Left renal pelvis (tissue), 4 donors: ENCODE measurements around the gene SYNJ2. TPM values are rescaled to one million over a fixed set of nuclear protein-coding genes. Genes with fewer than 3 reads are reported as not detected.

Experiments used
- DNase-seq, 4 donors: peaks; one replicate each; pipeline ENCODE4 v3.0.0-alpha.2; 2013; ENCODE audit warnings: low read depth in 4 of 4, low spot score in 3 of 4
- polyA plus RNA-seq, 4 donors: library from polyadenylated mRNA; unstranded; fragments of 120-200 nt; gene quantifications; one replicate each; pipeline ENCODE4 v1.2.1, GENCODE V29; 2013; ENCODE audit not compliant: insufficient read length in 4 of 4

Gene SYNJ2
- polyA plus RNA-seq, 4 donors = 8.0 to 11.3 (median 10.8) TPM

DNA sequence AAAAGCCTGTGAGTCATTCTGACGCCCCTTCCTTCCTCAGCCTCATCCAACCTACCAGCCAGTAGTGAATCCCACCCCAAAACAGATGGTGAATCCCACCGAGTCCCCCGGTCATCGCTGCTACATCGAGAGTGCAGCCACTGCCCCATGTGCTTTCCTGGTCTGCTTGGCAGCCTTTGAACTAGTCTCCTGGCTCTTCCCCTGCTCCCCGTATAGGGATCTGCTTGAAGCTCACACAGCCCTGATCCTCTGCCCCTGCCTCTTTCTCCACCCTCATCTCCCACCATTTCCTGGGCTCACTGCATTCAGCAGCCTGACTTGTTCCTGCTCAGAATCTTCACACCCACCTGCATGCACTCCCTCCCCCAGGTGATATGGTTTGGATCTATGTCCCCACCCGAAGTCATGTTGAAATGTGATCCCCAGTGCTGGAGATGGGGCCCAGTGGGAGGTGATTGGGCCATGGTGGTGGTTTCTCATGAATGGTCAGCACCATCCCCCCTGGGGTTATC, 14.6 kb downstream of the SYNJ2 start:
- no peak for DNase-seq

DNA sequence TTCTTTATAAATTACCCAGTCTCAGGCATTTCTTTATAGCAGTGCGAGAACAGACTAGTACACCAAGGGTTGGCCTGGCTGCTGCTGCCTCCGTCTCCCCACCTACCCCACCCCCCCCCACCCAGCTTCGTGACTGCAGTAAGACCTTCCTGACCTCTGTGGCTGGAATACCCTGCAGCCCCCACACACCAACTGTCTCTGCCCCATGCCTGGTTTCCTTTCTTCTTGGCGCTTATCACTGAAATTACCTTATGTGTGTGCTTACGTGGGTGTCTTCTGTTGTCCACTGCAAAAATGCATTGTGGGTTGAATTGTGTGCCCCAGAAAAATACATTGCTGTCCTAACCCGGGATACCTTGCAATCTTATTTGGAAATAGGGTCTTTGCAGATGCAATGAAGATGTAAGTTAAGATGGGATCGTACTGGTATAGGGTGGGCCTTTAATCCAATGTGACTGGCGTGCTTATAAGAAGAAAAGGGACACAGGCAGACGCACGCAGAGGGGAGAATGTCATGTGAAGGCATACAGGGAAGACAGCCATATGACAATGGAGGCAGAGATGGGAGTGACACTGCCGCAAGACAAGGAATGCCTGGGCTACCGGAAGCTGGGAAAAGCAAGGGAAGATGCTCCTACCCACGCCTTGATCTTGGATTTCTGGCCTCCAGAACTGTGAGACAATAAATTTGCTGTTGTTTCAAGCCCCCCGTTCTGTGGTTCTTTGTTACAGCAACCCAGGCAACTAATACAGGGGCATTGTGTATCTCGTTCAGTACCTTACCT, 15.4 kb downstream of the SYNJ2 start:
- no peak for DNase-seq

DNA sequence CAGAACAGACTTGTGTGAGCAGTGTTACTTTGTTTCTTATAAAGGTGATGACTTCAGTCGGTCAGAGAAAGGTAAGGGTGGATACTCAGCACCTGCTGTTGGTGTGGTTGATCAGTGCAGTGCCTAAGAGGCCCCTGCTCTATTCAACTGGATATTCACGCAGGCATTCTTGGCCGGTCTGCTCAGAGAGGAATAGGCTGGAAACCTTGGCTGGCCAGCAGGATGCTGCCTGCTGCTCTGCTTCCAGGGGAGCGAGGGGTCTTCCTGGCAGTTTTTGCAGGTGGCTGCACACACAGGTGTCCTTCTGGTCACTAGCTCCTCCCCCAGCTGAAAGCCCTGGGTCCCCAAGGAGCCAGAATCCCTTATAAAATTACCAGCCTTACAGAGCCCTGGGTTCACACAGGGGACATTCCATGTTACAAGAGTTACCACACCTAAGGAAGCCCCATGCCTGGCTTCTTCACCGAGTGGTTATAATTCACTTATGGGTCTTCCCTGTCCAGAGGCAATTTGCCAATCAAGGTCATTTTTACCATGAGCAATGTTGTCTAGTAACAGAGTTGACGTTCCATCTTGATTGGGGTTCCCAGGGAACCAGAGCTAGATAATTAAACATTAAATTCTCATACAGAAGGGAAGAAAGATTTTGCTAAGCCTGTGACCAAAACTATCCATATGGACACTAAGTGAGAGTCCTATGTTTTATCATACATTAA, 16.4 kb downstream of the SYNJ2 start:
- no peak for DNase-seq

DNA sequence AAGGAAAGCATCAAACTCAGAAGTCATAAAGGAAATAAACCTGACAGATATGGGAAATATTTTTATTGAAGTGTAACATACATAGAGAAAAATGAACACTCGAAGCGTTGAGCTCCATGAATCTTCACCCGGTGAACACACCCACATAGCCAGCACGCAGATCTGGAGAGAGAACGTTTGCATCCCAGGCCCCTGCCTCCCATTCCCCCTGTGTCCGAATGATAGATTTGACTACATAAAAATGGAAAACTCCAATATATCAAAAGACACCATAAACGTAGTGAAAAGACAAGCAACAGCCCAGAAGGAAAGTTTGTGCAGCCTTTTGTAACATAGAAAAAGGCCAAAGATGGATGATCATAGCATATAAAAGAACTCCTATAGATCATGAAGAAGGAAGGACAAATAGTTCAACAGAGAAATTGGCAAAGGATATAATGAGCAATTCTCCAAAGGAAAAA, 17.1 kb downstream of the SYNJ2 start:
- DNase-seq = no peak

DNA sequence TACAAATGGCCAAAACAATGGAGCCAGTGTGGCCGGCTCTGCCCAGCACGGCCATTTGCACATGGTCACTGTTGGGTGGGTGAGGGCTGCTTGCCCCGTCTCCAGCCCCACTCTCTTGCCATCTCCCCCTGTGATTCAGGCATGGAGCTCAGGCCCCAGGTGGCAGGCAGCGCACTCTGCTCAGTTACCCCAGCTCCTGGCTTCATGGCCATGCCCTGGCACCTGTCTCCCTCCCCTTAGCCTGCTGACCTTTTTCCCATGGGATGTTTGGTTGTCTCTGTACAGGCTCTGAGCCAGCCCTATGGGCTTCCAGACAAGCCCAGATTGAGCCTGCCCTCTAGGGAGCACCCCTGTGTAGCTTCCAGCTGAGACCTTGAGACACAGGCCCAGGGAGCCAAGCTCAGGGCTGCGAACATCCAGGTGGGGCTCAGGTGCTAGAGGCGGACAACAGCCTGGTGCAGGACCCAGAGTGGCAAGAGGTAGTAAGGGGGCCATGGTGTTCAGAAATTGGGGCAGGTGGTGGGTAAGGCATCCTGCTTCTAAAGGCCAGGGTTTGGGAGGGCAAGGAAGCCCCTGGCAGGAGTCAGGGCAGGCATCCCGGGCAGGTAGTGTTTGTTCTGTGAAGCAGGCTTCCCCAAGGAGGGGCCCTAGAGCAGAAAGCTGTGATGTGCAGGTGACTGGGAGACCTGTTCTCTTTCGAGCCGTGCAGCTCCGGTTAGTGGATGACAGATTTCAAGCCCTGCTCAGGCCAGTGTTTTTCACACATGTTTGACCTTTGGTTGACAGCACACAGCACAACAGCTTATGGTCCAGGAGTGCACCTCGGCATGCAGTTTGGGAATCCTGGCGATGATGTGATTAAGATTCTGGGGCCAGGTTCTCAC, 17.7 kb downstream of the SYNJ2 start:
- DNase-seq = no peak

DNA sequence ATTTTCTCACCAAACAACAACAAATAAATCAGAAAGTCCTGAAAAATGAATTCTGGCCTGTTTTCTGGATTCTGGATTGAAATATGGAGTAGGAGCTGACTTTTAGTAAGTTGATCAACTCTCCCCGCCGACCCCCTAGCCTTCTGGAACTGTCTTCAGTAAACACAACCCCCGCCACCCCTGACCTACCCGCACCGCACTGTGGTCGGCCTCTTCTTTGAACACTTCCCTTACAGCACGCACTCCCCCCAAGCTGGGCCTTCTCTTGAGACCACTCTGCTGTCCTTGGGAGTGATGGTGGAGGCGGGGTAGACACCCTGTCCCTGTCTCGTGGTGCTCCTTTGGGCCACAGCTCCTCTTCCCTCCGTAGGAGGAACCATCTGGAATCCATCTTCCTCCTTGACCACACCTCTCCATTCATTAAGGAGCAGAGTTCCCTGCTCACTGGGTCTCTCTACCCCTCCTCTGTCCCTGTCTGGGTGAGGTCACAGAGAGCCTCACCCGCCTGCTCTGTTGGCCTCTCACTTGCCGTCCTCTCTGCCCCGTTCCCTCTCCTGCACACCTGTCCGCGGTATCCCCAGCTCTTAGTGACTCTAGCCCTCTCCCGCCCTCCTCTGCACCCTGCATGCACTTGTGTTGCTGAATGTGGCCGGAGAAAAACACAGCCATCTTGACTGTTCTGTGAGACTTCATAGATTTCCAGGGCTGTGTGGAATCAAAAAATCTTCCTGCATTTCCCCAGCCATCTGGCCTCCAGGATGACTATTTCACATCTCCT, 19.1 kb downstream of the SYNJ2 start:
- DNase-seq = no peak

DNA sequence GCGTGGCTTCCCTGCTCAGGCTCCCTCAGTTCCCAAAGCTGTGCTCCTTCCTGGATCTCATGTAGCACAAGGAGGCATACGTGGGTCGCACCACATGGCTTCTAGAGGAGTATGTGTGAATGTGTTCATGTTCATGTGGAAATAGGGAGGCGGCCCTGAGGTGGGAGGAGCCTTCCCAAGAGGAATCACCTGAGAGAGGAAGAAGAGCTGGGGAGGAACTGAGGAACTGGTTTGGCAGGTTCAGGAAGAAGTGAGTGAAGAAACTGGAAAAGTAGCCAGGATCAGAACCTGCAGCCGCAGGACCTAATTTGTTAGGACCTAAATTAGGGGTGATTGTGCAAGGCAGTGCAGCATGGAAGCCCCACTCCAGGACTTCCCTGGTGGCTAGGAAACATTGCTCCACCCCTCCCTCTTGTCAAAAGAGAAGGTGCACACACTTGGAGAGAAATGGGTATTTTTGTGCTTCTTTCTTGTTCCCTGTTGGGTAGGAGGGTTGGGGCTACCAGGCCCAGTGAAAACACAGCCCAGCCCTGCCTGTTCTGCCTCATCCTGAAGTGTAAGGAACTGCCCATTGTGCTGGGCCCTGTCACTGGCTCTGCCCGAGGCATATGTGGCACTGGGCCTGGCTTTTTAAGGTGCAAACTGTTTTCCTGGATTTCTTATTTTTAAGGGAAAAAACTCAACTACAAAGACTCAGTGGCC, 20.7 kb downstream of the SYNJ2 start:
- DNase-seq = no peak

DNA sequence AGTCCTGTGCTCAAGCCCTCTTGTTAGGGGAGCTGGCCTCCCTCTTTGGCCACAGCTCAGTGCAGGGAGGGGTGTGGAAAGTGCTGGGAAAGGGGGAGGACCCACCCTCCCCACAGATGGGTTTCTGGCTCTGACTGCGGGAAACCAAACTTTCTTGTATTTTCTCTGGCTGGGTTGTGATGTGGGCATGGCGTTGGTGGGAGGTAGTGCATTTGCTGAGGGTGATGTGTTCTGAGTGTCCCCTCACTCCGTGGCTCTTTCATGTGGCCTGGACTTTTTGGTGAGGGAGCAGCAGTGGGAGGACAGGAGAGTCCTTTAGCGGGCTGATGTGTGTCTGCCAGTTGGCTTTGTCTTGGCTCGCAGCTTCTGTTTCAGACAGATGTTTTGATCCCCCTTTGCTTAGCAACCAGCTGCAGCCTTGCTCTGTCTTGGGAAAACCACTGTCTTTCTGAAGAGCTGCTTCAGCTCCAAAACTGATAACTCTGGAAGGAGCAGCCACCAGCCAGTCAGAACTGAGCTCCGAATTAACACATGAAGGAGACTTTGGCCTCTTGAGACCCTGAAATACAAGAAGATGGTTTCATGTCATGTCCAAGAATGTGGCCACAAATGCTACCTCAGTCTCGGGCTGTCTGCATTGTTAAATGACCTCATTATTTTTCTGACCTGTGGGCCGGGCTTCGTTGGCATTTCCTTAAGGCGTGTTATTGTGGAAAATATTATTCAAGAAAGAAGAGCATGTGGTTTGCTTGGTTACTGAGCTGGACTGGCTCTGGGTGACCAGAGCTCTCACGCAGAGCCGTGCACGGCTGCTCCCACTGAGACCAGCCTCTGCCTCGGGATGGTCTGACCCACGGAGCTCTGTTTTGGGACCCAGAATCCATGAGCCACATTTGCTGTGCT, 21.5 kb downstream of the SYNJ2 start:
- no peak for DNase-seq

DNA sequence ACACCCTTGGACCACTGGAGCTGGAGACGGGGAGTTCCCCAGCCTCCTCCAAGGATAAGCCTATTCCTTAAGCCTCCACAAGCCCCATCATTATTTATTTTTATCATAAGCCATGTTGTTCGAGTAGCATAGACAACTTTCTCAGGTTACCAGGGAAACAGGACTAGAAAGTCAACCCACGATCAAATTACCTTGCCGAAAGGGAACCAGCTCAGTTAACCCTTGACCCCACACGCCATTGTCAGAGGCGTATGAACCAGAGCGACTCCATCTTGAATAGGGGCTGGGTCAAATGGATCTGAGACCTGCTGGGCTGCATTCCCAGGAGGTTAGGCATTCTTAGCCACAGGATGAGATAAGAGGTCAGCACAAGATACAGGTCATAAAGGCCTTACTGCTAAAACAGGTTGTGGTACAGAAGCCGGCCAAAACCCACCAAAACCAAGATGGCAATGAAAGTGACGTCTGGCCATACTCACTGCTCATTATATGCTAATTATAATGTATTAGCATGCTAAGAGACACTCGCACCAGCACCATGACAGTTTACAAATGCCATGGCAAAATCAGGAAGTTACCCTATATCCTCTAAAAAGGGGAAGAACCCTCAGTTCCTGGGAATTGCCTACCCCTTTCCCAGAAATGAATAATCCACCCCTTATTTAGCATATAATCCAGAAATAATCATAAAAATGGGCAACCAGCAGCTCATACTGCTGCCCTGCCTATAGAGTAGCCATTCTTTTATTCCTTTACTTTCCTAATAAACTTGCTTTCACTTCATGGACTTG, 22.4 kb downstream of the SYNJ2 start:
- DNase-seq = no peak

DNA sequence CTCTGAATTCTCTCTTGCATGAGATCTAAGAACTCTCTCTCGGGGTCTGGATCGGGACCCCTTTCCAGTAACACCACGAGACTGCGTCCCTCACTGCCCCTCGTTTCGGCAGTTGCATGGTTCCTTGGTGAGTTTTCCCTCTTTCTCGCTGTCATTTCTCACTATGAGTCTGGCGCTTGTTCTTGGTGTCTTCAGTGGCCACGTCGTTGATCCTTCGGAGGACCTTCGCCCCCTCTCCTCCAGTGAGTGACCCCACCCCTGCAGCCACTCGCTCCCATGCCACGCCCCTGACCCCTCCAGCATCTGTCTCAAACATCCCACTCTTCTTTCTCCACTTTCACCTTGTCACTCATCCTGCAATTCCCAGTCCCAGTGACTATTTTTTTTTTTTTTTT, 23.0 kb downstream of the SYNJ2 start:
- DNase-seq = no peak

DNA sequence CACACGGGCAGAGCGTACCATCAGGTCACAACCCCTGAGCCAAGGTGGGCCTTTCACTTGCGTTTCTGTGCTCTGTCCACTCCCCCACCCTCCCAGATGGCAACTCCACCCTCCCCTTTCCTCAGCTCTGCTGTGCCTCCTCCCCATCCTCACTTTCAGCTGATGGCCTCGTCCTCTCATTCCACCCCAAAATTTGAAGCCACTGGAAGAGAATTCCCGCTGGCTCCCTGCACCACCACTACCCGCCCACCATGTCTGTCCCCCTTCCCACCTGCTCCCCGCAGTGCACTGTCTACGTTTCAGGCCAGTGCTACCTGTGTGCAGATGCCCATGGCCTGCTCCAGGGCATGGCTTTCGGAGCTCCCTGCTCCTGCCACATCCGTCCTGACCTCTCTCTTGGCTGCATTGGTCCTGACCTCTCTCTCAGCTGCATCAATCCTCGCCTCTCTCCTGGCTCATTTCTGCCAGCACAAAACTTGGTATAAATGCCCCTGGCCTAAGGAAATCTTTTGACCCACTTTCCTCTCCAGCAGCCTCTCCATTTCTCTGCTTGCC, 24.0 kb downstream of the SYNJ2 start:
- no peak for DNase-seq

DNA sequence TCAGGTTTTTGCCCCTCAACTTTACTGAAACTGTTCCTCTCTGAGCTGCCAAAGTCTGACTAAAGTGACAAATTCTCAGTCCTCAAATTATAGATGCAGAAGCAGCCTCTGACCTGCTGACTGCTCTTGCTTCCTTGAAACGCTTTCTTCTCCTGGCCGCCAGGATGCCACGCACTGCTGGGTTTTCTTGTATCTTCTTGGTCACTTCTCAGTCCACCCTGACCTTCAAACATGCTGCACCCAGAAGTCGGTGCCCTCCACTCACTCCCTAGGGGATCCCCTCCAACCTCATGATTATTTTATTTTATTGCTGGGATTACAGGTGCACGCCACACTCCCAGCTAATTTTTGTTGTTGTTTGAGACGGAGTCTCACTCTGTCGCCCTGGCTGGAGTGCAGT, 24.7 kb downstream of the SYNJ2 start:
- DNase-seq = no peak

DNA sequence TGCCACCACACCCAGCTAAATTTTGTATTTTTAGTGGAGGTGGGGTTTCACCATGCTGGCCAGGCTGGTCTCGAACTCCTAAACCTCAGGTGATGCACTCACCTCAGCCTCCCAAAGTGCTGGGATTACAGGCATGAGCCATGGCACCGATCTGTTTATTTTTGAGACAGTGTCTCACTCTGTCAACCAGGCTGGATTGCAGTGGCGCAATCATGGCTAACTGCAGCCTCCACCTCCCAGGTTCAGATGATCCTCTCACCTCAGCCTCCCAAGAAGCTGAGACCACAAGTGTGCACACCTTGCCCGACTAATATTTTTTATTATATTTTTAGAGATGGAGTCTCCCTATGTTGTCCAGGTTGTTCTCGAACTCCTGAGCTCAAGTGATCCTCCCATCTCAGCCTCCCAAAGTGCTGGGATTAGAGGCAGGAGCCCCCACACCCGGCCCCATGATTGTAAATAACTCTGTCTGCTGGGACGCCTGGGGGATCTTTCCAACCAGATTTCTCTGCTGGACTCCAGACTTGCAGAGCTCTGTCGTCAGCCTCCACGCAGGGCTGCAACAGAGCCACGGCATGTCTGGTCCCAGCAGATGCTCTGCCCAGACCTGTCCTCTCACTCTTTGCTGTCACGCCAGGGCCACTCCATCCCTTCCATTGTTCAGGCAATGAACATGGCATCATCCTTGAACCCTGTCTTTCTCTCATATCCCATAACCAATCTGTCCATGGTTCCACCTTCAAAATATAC, 25.3 kb downstream of the SYNJ2 start:
- no peak for DNase-seq

DNA sequence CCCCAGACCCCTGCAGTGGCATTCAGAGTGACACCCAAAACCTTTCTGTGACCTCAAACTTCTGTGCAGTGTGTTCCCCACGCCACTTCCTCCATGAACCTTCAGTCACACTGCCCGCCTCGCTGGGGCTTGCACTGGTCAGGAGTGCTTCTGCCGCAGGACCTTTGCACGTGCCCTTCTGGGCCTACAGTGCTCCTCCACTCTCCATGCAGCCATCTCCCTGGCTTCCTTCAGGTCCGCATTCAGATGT, 27.1 kb downstream of the SYNJ2 start:
- DNase-seq = no peak

DNA sequence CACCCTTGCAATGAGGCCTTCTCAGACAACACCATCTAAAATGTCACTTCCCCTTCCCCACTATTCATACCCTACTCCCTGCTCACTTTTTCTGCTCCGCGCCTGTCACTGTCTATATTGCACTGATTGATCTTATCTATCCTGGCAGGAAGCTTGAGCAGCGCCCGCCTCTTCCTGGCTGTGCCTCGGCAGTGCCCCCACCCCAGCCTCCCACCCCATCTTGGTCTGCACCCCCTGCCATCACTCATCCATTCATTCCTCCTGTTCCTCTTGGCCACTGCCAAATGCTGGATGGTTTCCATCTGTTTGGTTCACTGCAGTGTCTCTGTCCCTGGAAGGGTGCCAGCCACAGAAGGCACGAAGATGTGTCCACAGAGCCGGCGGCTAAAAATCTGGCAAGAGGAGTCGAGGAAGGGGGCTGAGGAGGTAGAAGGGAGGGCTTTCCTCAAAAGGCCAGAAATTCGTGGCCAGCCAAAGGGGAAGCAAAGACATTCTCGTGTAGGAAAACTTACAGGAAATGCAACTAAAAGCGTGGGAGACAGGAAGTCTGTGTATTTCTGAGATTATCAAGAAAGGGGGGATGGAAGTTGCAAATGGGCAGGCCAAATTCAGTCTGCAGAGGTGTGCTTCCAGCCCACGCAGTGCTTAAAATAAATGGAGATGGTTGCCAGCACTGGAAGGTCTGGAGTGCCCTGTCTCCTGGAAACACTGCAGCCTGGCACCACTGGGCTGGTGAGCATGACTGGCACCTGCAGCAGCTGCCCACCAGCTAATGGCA, 27.6 kb downstream of the SYNJ2 start:
- DNase-seq = no peak

DNA sequence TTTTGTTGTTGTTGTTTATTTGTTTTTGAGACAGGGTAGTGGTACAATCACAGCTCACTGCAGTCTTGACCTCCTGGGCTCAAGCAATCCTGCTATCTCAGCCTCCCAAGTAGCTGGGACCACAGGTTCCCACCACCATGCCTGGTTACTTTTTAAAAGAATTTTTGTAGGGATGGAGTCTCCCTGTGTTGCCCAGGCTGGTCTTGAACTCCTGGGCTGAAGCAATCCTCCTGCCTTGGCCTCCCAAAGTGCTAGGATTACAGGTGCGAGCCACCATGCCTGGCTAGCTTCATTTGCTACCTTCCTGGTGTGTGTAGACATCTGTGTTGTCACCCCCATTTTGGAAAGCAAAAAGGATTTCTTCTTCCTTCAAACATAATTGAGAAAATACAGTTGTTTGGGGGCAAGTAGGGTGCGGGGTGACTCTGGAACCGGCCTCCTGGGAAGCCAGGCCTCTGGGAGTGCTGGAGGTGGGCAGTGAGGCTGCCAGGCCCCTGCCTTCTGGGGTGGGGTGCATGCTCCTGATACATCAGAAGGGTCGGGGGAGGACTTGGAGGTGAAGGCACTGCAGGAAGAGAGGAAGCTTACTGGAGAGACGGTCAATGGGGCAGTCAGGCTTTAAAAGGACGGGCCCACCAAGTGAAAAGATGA, 28.4 kb downstream of the SYNJ2 start:
- no peak for DNase-seq
